Measurements from ENCODE around the gene GLIS1.

The GLIS1 gene

GRCh38 chr1:53475664-53476063 lies 263.3 kb downstream of the GLIS1 start:
- ChIA-PET CTCF (no interaction called here), POLR2A (no interaction called here)
- DNase-seq (ENCODE audit: extremely low spot score) = no peak
- TF ChIP-seq ARNT (IDR thresholded peaks at IDR 0.05) (no peak), FOXM1 (IDR thresholded peaks at IDR 0.05; ENCODE audit: borderline replicate concordance) (no peak), L3MBTL2 (conservative IDR thresholded peaks at IDR 0.05) (no peak), SUZ12 (IDR thresholded peaks at IDR 0.05) (no peak), ELF4 (IDR thresholded peaks at IDR 0.05) (no peak), SP1 (IDR thresholded peaks at IDR 0.05) (no peak), BHLHE40 (IDR thresholded peaks at IDR 0.05; ENCODE audit: borderline replicate concordance) (no peak), TARDBP (IDR thresholded peaks at IDR 0.05) (no peak), PKNOX1 (IDR thresholded peaks at IDR 0.05) (no peak)

GRCh38 chr1:53473463-53473862 lies 265.5 kb downstream of the GLIS1 start:
- no peak for TF ChIP-seq TARDBP (IDR thresholded peaks at IDR 0.05)
- no peak for TF ChIP-seq SP1 (IDR thresholded peaks at IDR 0.05)
- TF ChIP-seq LEF1 (IDR thresholded peaks at IDR 0.05; ENCODE audit: borderline replicate concordance) = no peak
- no peak for TF ChIP-seq CTBP1 (IDR thresholded peaks at IDR 0.05; ENCODE audit: borderline replicate concordance)
- TF ChIP-seq SUZ12 (IDR thresholded peaks at IDR 0.05) = no peak
- TF ChIP-seq BHLHE40 (IDR thresholded peaks at IDR 0.05; ENCODE audit: borderline replicate concordance) = no peak
- TF ChIP-seq ZNF384 (IDR thresholded peaks at IDR 0.05) = no peak
- TF ChIP-seq NFRKB (IDR thresholded peaks at IDR 0.05) = no peak
- ChIA-PET CTCF (interaction anchor here (0.7 to 1.0 kb wide), 2 partner anchors 12 to 1068 kb away, joined by 3 to 4 read pairs; no protein-coding TSS in a partner anchor), POLR2A (no interaction called here)
- no peak for DNase-seq (ENCODE audit: extremely low spot score)

- TF ChIP-seq ELF4 (IDR thresholded peaks at IDR 0.05) (no peak), BHLHE40 (IDR thresholded peaks at IDR 0.05; ENCODE audit: borderline replicate concordance) (no peak), L3MBTL2 (conservative IDR thresholded peaks at IDR 0.05) (no peak), HDGF (IDR thresholded peaks at IDR 0.05; ENCODE audit: borderline replicate concordance) (no peak), FOXK2 (IDR thresholded peaks at IDR 0.05) (no peak), TARDBP (IDR thresholded peaks at IDR 0.05) (no peak), ARNT (IDR thresholded peaks at IDR 0.05) (no peak), CTBP1 (IDR thresholded peaks at IDR 0.05; ENCODE audit: borderline replicate concordance) (no peak), ZNF384 (IDR thresholded peaks at IDR 0.05) (no peak), PKNOX1 (IDR thresholded peaks at IDR 0.05) (no peak), SUZ12 (IDR thresholded peaks at IDR 0.05) (no peak), FOXA1 (IDR thresholded peaks at IDR 0.05) (no peak), LEF1 (IDR thresholded peaks at IDR 0.05; ENCODE audit: borderline replicate concordance) (no peak), FOXM1 (IDR thresholded peaks at IDR 0.05; ENCODE audit: borderline replicate concordance) (no peak), NFRKB (IDR thresholded peaks at IDR 0.05) (no peak), SP1 (IDR thresholded peaks at IDR 0.05) (no peak)
- no peak for DNase-seq (ENCODE audit: extremely low spot score)
- CTCF ChIA-PET = interaction anchor here (0.7 kb wide), 1 partner anchor 123 kb away, joined by 3 read pairs; no protein-coding TSS in a partner anchor
- POLR2A ChIA-PET = no interaction called here
Measured at GRCh38 chr1:53471000-53471399, 268.0 kb downstream of the GLIS1 start.

GRCh38 chr1:53470584-53470983 lies 268.4 kb downstream of the GLIS1 start:
- ChIA-PET CTCF (interaction anchor here (0.7 to 1.3 kb wide), 2 partner anchors 123 to 283 kb away, joined by 3 read pairs; no protein-coding TSS in a partner anchor), POLR2A (no interaction called here)
- TF ChIP-seq HDGF (IDR thresholded peaks at IDR 0.05; ENCODE audit: borderline replicate concordance) (no peak), BHLHE40 (IDR thresholded peaks at IDR 0.05; ENCODE audit: borderline replicate concordance) (no peak), FOXM1 (IDR thresholded peaks at IDR 0.05; ENCODE audit: borderline replicate concordance) (no peak), SP1 (IDR thresholded peaks at IDR 0.05) (no peak), TARDBP (IDR thresholded peaks at IDR 0.05) (no peak), LEF1 (IDR thresholded peaks at IDR 0.05; ENCODE audit: borderline replicate concordance) (no peak), PKNOX1 (IDR thresholded peaks at IDR 0.05) (no peak), FOXA1 (IDR thresholded peaks at IDR 0.05) (no peak), NFRKB (IDR thresholded peaks at IDR 0.05) (no peak)
- no peak for DNase-seq (ENCODE audit: extremely low spot score)

GRCh38 chr1:53470155-53470554 lies 268.8 kb downstream of the GLIS1 start:
- POLR2A ChIA-PET = no interaction called here
- no peak for TF ChIP-seq LEF1 (IDR thresholded peaks at IDR 0.05; ENCODE audit: borderline replicate concordance)
- no peak for TF ChIP-seq NFRKB (IDR thresholded peaks at IDR 0.05)
- no peak for TF ChIP-seq SUZ12 (IDR thresholded peaks at IDR 0.05)
- no peak for TF ChIP-seq FOXM1 (IDR thresholded peaks at IDR 0.05; ENCODE audit: borderline replicate concordance)
- no peak for TF ChIP-seq SP1 (IDR thresholded peaks at IDR 0.05)
- TF ChIP-seq HDGF (IDR thresholded peaks at IDR 0.05; ENCODE audit: borderline replicate concordance) = 0 out of 2 replicates have a peak, but pooled peaks have one; percentile 85
- peak; percentile 40; the same call in 1 of the 2 replicates for TF ChIP-seq L3MBTL2 (conservative IDR thresholded peaks at IDR 0.05)
- CTCF ChIA-PET = interaction anchor here (0.7 to 1.3 kb wide), 3 partner anchors 19 to 284 kb away, joined by 3 to 5 read pairs (median 3); no protein-coding TSS in a partner anchor
- peak; percentile 95 for DNase-seq (ENCODE audit: extremely low spot score)

- POLR2A ChIA-PET = no interaction called here
- DNase-seq (ENCODE audit: extremely low spot score) = no peak
- CTCF ChIA-PET = interaction anchor here (0.6 to 1.3 kb wide), 3 partner anchors 18 to 285 kb away, joined by 3 to 5 read pairs (median 3); no protein-coding TSS in a partner anchor
- TF ChIP-seq ELF4 (IDR thresholded peaks at IDR 0.05) (no peak), ZNF384 (IDR thresholded peaks at IDR 0.05) (no peak), NFRKB (IDR thresholded peaks at IDR 0.05) (no peak), LEF1 (IDR thresholded peaks at IDR 0.05; ENCODE audit: borderline replicate concordance) (no peak), PKNOX1 (IDR thresholded peaks at IDR 0.05) (no peak), BHLHE40 (IDR thresholded peaks at IDR 0.05; ENCODE audit: borderline replicate concordance) (no peak), TARDBP (IDR thresholded peaks at IDR 0.05) (no peak), L3MBTL2 (conservative IDR thresholded peaks at IDR 0.05) (no peak)
Measured at GRCh38 chr1:53469373-53469772, 269.6 kb downstream of the GLIS1 start.
